Neural cell (in vitro differentiated cells): ENCODE data around the gene ST6GALNAC3.

Experiments used
- CTCF ChIP-seq: fragments of 450-650 bp; IDR thresholded peaks from 2 replicates; pipeline ENCODE4 v1.5.1; 2014; ENCODE audit warnings: antibody characterized with exemption, mild to moderate bottlenecking, moderate library complexity; ENCODE audit not compliant: poor library complexity, severe bottlenecking
- EP300 ChIP-seq: fragments of 450-650 bp; conservative IDR thresholded peaks from 2 replicates; pipeline ENCODE4 v1.6.1; 2014; ENCODE audit warnings: antibody characterized with exemption, mild to moderate bottlenecking, moderate library complexity; ENCODE audit not compliant: poor library complexity, severe bottlenecking
- EZH2 ChIP-seq: fragments of 200-600, 300-800 bp; shearing (Covaris generic), sonication (generic); IDR thresholded peaks from 2 replicates; pipeline ENCODE4 v1.6.1; 2014; ENCODE audit warnings: antibody characterized with exemption, low read length, borderline replicate concordance, mild to moderate bottlenecking; ENCODE audit not compliant: insufficient read depth, poor library complexity, severe bottlenecking
- POLR2AphosphoS5 ChIP-seq: IDR thresholded peaks from 2 replicates; pipeline ENCODE4 v1.6.1; 2012

DNA sequence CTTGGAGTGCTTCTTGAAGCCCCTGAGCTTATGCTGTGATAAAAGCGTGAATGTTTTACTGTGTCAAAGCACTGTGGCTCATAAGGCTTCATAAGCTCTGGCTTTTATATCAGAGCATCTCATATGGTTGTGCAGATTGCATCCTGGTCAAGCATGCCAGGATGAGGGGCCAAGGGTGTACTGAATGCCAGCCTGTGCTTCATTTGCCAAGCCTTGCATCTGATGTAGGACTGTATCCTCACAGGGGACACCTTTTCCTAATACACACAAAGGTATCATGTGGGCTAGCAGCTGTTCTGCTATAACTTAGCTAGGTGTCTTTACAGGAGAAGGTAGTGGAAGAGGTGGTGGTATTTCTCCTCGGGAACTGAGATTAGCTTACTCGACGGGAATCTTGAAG lies 134.7 kb downstream of the ST6GALNAC3 start:
- no peak for TF ChIP-seq CTCF
- no peak for TF ChIP-seq POLR2AphosphoS5
- TF ChIP-seq EZH2 = no peak
- TF ChIP-seq EP300 = no peak
